ENCODE data around the gene APPL2.

DNA sequence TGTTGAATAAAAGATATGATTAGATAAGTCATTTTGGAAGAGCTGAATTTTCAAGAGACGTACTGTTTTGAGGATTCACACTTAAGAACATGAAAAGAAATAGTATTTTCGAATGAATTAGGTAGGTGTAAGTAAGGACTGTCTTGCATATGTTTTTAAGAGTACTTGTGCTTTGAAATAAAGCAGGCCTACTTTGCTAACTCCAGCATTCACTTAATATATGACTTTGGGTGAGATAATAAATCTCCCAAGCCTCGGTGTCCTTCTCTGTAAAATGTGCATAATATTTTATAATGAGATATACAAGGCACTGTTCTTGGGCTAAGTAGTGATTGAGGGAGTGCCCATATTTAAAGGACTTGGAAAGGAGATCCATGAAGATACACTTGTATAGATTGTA, 73.8 kb downstream of the APPL2 start:
- TF ChIP-seq, protein P1, sequence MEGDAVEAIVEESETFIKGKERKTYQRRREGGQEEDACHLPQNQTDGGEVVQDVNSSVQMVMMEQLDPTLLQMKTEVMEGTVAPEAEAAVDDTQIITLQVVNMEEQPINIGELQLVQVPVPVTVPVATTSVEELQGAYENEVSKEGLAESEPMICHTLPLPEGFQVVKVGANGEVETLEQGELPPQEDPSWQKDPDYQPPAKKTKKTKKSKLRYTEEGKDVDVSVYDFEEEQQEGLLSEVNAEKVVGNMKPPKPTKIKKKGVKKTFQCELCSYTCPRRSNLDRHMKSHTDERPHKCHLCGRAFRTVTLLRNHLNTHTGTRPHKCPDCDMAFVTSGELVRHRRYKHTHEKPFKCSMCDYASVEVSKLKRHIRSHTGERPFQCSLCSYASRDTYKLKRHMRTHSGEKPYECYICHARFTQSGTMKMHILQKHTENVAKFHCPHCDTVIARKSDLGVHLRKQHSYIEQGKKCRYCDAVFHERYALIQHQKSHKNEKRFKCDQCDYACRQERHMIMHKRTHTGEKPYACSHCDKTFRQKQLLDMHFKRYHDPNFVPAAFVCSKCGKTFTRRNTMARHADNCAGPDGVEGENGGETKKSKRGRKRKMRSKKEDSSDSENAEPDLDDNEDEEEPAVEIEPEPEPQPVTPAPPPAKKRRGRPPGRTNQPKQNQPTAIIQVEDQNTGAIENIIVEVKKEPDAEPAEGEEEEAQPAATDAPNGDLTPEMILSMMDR (IDR thresholded peaks at IDR 0.05; ENCODE audit: insufficient read depth, low read depth, low read length): no peak
- TF ChIP-seq EZH2 (IDR thresholded peaks at IDR 0.05; ENCODE audit: insufficient read depth, low read length): no peak
